Measurements from ENCODE around the gene SERPINE3.

- TF ChIP-seq EZH2 (IDR thresholded peaks at IDR 0.05) = no peak
- TF ChIP-seq CTCF (IDR thresholded peaks at IDR 0.05) = no peak
These were observed 6.7 kb upstream of the SERPINE3 start for GRCh38 chr13:51332566-51333361.
